NCI-H1092 (cell line): Measurements from ENCODE around the gene FCN1.

Experiments used
- DNase-seq: peaks from one replicate; lab custom pipeline; 2025; lab: John Stamatoyannopoulos, UW

FCN1 gene

GRCh38 chr9:134913713-134914500 lies 3.8 kb downstream of the FCN1 start:
- DNase-seq = no peak

- no peak for DNase-seq
Observed at GRCh38 chr9:134913041-134913712, 4.5 kb downstream of the FCN1 start.

DNA sequence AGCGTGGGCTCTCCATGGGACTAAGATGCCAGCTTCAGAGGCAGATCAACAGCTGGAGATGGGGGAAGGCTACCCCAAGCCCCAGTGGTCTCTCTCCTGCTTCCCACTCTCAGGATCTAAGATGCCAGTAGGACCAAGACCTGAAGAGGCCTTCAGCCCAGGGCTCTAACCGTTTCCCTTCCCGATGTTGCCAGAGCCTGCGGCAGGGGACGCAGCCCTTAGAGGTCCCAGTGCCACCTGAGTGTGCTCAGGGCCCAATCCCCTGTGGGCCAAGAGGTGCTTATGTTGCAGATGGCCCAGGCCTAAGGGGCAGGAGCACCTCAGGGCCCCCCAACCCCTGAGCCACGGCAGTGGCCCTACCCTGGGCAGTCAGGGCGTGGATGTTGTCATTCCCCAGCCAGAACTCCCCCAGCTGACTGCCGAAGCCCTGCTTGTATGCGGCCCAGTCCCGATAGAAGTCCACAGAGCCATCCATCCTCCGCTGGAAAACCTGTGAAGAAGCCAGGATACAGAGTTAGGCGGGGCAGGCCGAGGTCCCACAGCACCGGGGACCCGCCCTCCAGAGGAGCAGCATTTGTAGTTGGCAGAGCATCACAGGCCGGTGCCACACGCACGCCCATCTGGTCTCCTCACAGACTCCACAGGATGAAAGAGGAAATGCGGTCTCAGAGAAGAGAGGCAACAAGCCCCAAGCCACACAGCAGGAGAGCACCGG lies 5.4 kb downstream of the FCN1 start:
- DNase-seq = no peak

DNA sequence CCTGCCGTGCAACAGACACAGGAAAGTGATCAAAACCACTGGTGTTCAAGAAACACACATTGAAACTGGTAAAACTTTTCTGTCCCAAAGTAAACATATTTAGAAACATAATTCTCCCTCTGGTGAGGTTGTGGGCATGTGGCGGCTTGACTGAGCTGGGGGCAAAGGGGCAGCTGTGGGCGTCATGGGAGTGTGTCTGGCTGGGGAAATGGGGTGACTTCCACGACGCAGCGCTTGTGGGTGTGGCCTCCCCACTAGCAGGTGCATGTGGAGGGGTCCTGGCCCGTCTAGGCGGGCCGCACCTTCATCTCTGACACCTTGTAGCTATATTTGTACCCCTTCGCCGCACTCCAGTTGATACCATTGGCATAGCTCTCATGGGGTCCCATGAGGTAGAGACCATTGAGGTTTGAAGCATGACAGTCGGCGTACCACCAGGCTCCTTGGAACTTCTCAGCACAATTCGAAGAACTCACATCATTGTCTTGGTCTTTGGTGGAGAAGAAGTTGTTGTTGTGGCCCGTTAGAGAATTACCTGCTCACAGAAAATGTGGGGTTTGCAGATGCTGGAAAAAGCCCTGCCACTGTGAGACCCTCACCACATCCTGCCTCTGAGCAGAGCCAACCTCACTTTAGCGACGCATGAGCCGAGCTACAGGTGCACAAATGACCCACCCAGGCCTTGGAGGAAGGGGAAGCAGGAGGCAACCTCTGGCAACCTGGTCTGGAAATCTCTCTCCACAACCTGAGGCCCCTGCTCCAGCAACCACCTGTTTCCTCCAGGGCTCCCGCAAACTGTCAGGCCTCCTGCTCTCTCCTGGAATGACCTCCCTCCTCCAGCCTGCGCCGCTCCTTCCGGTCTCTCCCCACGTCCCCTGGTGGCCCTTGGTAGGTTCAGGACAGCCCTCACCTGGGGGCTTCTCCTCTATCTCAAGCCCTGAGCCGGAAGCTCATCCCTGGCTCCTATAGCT lies 7.9 kb downstream of the FCN1 start:
- no peak for DNase-seq

DNA sequence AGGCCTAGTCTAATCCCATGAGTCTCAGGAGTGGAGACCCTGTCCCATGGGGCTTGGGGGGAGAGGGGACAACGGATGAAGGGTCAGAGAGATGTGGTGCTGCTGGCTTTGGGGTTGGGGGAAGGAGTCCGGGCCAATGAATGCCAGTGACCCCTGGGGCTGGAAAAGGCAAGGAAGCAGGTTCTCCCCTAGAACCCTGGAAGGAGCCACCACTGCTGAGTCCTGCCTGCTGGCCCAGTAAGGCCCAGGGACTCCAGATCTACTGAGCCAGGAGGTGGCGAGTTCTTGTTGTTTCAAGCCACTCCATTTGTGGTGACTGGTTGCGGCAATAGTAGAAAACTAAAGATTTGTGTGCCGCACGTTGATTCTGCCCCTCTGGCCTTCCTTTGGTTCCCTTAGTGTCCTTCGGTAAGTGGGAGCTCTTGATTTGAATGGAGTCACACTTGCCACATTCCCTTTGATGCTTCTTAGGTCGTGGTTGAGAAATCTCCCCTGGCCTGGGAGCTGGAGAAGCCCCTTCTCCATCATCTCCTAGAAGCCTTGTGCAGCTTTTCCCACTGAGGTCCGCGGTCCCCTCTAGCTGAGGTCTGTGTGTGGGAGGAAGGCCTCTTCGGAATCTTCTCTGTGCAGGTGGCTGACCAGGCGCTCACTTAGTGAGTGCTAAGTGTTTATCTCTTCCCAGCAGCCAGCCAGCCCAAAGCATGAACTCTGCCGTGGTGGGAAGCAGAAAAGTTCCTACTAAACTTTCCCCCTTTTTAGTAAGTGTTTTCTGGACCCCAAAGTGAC lies 9.0 kb downstream of the FCN1 start:
- DNase-seq = no peak

DNA sequence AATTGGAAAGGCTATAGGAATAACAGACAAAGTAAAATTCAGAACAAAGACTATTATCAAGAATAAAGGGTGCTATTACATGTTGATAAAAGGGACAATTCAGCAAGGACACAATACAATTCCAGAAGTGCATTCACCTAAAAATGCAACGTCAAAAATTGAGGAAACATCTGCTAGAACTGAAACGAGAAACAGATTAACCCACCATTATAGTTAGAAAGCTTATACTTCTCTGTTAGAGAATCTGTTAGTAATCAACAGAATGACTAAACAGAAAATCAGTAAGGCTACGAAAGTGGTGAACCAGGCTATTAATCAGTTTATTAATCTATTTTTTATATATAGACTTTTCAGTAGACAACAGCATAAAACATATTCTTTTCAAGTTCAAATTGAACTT lies 14.8 kb downstream of the FCN1 start:
- DNase-seq = no peak

DNA sequence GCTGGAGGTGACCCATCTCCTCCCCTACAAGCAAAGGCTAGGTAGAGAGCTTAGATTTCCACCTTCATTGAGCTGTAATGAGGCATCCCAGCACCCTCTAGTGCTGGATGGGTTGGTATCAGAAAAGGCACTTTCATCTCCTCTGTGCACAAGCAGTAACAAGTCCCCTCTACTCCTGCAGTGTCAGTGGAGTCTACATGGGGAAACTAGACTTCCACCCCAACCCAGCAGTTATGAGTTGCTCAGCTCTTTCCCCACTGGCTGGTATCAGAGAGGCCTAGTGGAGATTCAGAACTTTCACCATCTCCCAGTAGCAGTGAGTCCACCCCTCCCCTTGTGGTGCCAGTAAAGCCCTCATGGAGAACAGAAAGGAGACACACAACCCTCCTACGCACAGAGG lies 17.9 kb downstream of the FCN1 start:
- no peak for DNase-seq

GRCh38 chr9:134899168-134899567 lies 18.5 kb downstream of the FCN1 start:
- DNase-seq = no peak

- DNase-seq = no peak
Observed at GRCh38 chr9:134898319-134898718, 19.4 kb downstream of the FCN1 start.

GRCh38 chr9:134897584-134898170 lies 20.0 kb downstream of the FCN1 start:
- no peak for DNase-seq

- no peak for DNase-seq
Observed at GRCh38 chr9:134896834-134897583, 20.7 kb downstream of the FCN1 start.

- no peak for DNase-seq
Observed at GRCh38 chr9:134895908-134896833, 21.5 kb downstream of the FCN1 start.

GRCh38 chr9:134895567-134895907 lies 22.2 kb downstream of the FCN1 start:
- no peak for DNase-seq

DNA sequence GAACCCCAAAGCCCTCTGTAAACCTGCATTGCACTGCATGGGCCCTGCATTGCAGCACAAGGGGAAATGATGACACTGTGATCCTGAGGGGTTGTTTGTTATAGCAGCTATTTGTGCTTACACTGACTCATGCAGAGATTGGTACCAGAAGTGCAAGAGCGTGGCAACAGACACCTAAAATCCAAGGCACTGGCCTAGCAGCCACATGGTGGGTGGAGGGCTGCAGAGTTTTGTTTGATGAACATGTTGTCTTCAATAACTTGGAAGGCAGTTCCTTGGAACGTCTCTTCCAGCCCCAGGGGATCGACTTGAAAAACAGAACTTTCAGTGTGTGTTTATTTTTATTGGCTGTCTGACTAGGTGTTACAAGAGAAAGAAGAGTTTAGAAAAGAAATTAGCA lies 22.6 kb downstream of the FCN1 start:
- no peak for DNase-seq

DNA sequence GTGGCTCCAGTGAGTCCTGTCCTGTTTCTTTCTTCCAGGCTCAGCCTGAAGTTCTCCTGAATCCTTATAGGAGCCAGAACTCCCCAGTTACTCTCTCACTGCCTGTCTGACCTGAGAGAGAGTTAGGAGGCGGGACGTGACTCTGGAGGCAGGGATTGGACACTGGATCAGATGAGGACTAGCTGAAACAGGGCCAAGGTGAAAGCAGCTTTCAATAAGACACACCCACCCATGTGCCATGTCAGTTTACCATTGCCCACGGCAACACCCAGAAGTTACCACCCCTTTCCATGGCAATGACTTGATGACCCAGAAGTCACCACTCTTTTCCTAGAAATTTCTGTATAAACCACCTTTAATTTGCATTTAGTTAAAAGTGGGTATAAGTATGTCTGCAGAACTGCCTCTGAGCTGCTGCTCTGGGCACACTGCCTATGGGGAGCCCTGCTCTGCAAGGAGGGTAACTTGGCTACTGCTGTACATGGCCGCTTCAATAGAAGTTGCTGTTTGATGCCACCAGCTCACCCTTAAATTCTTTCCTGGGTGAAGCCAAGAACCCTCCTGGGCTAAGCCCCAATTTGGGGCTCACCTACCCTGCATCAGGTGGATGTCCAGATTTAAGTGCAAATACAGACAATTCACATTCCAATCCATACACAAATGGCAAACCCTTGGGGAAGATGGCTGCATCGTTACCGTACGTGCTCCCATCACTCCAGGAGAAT lies 23.4 kb downstream of the FCN1 start:
- no peak for DNase-seq

DNA sequence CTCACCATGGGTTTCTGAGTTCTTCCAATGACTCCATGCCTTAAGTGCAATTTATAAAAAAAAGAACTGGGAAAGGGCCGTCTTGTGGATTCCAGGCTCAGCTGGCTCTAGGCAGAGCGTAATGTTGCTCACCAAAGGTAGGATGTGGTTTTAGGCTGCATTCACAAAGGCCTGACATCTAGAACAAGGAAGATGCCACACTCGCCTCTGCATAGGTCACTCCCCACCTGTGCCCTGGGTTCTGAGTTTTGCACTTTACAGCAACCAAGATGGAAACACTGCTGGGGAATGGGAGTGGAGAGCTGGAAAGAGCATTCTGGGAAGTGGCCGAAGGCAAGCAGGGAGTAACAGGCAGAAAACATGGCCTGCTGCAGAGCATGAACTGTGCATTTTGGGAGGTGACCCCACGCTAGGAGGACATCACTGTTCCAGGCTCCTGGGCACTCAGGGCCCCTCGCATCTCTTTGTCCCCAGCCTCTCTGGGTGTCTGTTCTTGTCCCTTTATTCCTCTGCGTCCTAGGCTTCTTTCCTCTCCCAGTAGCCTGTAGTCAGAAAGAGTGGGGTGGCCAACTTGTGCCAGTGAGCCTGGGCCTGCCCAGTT lies 24.8 kb downstream of the FCN1 start:
- no peak for DNase-seq

DNA sequence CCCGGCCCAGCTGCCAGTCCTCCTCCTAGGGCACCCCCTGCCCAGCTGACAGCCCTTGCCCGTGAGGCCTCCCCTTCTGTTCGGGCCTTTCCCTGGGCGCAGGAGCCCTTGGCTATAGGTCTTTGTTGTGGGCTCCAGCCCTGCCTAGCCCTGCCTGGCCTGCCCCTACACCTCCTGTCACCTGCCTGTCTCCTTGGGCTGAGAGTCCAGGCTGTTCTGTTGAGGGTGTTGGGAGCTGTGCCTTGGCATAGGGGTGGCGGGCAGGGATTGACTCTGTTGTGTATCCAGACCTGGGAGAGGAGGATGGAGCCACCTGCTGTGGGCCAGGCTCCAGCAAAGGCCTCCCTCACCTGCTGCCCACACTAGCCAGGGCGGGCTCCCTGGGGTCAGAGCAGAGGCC lies 25.5 kb downstream of the FCN1 start:
- no peak for DNase-seq

DNA sequence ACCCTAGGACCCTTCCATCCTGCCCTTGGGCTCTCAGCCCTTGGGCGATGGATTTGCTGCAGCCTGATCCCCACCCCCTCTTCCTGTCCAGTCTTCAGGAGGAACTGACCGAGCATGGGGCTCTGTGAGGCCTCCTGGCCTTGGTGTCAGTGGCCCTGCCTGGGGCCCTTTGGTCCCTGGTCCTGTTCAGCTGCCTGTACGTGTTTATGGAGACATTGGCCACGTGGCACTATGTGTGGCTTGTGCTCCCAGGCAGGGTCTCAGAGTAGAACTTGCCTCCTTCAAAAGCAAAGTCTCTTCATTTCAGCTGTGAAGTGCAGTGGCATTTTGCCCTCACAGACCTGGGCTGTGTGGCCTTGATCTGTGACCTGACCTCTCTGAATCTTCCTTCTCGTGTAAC lies 26.0 kb downstream of the FCN1 start:
- DNase-seq = no peak
